Glomerular visceral epithelial cell (primary cell): ENCODE data around the gene IFI35.
A peak's percentile ranks its signal among the peaks of the same experiment; 100 is the strongest.
"Not testable (repeated sequence)": the region's sequence is repeated elsewhere in the genome, so short reads cannot be mapped to it uniquely, and the experiment has no call there.

ENCODE experiments used
- DNase-seq: peaks from one replicate; pipeline ENCODE4 v3.0.0-alpha.2; 2016; ENCODE audit errors: extremely low spot score

The IFI35 gene

DNA sequence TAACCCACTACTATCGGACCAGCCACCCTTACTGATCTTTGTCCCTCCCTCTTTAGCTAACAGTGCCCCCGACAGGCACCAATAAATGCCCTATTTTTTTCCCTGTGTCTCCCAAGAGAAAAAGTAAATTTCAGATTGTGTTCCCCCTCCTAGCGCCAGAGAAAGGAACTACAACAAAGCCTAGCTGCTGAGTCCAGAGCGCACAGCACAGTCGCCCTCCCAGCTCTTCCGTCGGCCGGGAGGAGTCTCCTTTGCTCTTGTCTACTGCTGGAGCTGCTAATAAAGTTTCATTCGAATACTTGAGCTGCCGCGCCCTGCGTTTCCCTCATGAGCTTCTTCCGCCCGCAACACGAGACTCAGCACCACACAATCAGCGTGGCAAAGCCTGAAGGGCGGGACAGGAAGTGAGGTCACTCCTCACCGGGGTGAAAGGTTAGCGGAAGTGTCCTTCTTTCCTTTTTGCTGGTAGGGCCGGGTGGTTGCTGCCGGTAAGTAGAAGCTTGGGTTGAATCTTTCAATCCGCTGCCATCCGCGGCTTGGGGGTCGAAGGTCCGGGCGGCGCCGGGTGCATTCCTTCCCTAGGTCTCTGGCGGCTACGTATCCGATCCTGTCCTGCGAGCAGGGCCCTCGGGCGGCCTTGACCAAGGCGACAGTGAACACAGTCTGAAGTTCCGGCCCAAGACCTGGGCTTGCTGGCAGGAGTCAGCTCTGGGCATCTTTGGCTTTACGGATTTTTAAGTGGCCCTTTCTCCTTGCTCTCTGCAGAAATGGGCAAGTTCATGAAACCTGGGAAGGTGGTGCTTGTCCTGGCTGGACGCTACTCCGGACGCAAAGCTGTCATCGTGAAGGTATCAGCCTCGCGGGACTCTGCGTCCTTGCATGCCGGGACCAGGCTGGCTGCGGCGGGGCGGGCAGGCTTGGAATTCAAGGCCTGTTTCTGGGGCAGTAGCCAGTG, 8.3 kb upstream of the IFI35 start, which contains the start of gene RPL27:
TSS of gene RPL27 (plus strand) at position 436 of the 955 bp plus-strand sequence. CDS start at position 768, 332 bp downstream.
- DNase-seq, result peak; percentile 100

DNA sequence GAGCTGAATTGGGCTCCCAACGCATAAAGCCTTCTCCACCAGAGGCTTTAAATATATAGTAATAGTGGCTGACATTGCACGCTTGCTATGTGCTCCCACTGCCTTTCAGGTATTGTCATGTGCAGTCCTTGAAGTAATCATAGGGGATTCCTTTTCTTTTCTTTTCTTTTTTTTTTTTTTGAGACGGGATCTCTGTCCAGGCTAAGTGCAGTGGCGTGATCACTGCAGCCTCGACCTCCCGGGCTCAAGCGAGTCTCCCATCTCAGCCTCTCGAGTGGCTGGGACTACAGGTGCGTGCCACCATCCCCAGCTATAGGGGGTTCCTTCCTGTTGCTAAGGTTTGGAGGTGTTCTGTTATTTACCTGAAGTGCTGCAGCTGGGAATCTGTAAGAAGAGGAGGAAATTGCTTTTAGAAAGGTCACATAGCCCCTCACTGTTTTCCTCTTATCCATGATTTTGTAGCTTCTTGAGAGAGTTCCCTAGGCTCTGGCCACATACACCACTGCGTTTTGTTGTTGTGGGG, 7.5 kb upstream of the IFI35 start:
- no peak for DNase-seq

DNA sequence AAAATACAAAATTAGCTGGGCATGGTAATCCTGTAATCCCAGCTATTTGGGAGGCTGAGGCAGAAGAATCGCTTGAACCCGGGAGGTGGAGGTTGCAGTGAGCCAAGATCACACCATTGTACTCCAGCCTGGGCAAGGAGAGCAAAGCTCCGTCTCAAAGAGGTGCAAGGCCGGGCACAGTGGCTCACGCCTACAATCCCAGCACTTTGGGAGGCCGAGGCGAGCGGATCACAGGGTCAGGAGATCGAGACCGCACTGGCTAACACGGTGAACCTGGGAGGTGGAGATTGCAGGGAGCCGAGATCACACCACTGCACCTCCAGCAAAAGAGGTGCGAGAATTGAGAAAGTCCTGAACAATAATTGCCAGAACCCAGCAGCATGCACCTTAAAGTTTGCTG, 5.7 kb upstream of the IFI35 start:
- not testable (repeated sequence) for DNase-seq

DNA sequence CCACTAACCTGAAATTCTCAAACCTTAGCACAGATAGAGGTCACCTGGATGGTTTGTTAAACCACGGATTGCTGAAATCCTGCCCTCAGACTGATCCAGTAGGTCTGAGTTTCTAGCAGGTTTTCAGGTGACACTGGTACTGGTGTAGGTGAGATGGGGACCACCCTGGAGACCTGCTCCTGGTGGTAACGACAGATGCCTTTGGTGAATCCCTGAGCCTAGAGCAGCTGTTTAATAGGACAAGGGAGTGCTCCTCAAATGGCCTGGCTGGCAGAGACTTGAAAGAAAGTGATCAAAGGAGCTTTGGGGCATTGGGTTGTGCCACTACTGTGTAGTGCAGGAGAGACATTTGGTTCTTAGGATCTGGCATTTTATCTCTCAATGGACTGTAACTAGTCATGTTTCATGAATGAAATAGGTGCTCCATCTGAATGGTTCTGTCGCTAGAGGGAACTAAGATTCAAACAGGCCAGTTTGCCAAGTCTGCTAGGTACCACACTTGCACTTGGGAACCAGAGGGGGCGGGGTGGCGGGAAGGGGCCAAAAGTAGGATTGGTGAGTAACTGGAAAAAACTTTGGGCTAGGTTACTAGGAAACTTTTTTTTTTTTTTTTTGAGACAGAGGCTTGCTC, 2.9 kb upstream of the IFI35 start:
- peak; percentile 57 for DNase-seq

DNA sequence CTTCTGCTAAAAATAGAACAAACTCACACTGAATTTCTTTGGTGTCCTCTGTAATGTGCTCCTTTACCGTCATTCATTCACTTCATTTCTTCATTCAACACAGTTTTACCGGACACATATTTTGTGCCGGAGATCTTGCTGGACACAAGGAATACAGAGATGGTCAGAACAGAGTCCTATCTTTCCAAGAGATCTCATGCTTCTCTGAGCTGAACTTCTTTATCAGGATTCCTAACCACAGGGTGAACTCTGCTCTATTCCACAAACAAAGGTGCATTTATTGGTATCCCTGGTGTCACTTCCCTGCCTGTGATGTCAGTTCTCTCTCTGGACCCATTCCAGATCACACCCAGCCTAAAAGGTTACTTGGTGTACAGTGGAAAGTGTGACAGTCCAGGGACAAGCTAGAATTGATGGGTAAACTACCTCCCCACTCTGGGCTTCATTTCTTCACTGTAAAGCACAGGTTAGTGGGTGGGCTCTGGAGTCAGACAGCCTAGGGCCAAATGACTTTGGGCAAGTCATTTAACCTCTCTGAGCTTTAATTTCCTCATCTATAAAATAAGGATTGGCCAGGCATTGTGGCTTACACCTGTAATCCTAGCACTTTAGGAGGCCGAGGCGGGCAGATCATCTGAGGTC, 4.2 kb downstream of the IFI35 start:
- no peak for DNase-seq

DNA sequence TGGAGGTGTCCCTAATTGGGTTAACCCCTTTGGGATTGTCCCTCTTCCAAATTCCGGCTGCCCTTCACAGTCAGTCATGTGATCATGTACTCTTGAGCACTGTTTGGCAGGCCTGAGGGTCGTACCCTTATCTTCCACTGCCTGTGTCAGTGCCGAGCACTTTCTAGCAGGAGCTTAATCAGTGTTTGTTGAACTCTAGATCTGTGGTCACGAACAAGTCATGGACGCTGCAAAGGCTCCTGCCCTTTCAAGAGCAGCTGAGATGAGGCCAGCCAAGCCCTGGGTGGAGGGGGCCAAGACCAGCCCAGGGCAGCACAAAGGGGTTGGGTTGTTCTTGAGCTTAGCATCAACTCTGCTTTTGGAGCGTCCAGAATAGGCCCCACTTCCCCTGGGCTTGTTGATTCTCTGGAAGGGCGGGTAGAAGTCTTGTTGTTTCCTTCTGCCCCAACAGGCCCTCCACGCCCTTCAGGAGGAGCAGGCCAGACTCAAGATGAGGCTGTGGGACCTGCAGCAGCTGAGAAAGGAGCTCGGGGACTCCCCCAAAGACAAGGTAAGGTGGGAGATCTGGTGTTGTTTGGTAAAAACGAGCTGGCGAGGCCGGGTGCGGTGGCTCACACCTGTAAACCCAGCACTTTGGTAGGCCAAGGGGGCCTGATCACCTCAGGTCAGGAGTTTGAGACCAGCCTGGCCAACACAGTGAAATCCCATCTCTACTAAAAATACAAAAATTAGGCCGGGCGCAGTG, 5.3 kb downstream of the IFI35 start:
- DNase-seq, result no peak

DNA sequence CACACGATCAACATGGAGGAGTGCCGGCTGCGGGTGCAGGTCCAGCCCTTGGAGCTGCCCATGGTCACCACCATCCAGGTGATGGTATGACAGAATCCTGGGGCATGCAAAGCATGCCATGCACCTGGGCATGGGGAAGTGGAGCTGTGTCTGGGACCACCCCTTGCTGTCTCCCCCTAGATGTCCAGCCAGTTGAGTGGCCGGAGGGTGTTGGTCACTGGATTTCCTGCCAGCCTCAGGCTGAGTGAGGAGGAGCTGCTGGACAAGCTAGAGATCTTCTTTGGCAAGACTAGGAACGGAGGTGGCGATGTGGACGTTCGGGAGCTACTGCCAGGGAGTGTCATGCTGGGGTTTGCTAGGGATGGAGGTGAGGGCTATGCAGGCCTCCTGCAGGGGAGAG, 6.7 kb downstream of the IFI35 start:
- DNase-seq, result no peak

DNA sequence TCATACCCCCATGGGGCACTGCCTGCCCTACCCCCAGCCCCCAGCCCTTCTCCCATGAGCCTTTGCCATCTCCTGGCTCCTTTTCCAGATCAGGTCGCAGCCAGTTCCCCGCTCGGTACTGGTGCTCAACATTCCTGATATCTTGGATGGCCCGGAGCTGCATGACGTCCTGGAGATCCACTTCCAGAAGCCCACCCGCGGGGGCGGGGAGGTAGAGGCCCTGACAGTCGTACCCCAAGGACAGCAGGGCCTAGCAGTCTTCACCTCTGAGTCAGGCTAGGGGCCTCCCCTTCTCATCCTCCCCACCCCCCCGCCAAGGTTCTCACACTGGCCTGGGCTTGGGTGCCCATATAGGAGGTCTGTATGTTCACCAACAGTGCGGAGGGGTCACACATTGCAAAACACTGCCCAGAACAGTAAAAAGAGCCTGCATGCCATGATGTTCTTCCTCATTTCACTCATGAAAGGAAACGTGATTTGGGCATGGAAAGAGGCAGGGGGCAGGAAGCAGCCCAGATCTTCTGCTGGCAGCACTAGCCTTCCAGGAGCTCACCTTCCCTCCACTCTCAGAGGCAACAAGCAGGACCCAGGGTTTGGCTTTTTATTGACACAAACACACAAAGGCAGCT, 7.5 kb downstream of the IFI35 start:
- DNase-seq, result no peak

DNA sequence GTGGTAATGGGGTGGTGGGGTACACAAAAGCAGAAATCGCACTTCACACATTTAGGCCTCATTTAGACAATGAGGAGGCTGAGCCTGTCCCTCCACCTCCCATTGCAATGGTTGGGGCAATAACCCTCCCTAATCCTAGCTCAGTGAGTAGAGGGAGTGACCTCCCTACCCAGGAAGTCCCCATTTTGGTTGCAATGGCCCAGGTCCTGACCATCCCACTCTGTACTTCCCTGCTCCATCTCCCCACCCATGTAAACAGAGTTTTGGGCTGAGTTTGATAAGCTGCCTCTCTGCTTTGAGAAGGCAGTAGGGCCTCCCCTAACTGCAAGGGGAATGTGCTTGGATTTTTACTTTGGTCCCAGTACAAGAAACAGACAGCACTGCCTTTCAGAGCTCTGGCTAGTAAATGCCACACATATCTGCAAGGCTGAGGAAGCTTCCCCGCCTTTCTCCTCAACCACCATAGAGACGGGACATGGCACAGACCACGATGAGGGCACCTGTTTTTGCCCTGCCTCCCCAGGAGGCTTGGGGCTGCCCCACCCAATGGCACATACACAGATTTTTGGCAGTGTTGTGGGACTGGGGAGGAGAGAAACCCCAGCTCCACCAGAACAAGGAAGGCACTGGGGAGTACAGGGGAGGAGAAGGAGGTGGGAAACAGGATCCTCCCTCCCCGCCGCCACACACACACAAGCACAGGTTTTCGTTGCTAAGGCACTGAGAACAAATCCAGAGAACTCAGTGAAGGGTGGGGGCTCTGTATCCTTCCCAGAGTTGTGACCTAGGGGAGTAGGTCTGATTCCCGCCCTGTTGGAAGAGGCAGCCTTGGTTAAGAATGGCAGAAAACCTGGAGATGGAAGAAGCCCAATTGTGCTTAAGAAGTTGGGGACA, 8.3 kb downstream of the IFI35 start:
- no peak for DNase-seq

DNA sequence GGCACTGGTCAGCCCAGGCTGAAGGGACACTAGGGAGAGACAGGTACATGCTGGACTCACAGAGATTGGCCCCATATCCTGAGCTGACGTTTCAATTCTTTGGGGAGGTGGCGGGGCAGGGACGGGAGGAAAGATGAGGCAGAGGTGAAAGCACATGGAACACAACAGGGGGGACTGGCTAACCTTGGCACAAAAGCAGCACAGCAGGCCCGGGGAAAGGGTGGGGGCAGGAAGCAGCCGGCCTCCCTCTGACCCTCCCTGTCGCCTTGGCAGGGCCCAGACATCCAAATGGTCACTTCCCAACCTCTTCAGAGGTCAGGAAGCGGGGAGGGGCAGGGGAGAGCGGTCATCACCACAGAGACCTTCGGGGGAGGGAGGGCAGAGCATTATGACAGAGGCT, 9.0 kb downstream of the IFI35 start:
- DNase-seq, result no peak

DNA sequence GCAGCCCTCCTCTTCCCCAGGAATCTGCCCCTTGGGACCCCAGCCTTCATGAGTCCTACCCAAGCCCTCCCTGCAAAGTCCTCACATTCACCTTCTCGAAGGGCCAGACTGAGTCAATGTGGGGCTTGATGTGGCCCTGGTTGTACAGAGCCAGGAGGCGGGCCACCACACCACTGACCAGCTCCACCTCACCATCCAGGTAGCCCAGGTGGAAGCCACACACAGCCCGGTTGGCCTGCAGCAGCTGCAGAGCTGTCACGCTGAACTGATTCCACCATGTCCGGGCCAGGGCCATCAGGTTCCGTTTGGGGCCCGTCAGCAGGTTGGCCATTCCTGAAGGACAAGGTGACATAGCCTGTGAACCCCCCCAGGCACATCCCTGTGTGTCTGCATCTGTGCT, 9.6 kb downstream of the IFI35 start:
- no peak for DNase-seq

DNA sequence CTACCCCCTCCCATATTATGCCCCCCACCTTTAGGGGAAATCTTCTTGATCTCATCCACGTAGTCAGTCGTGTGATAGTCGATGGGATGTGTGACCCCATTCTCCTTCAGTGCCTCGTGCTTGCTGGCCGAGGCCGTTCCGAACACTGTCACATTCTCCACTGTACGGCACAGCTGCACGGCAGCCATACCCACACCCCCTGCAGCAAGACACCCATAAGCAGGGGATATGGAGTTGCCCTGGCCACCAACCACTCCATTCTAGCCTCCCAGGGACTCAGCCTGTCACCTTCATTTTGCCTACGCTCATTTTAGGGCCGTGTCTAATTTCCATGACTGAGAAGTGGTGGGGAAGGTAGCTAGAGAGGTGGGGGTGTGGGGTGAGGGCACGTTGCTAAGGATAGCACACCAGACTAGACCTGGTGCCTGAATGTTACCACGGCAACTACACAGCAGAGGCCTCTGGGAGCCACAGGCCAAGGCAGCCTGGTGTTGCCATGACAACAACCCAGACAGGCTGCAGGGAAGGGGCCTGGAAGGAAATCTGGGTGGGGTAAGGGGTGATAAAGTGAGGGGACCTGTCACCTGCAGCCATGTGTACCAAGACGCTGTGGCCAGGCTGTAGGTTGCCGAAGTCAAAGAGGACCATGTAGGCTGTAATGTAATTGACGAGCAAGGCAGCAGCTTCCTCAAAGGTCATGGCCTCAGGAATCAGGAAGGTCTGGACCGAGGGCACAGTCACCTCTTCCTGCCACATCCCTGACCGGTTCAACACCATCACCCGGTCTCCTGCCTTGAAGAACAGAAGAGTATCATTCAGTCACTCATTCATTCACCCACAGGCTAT, 11.6 kb downstream of the IFI35 start:
- no peak for DNase-seq

DNA sequence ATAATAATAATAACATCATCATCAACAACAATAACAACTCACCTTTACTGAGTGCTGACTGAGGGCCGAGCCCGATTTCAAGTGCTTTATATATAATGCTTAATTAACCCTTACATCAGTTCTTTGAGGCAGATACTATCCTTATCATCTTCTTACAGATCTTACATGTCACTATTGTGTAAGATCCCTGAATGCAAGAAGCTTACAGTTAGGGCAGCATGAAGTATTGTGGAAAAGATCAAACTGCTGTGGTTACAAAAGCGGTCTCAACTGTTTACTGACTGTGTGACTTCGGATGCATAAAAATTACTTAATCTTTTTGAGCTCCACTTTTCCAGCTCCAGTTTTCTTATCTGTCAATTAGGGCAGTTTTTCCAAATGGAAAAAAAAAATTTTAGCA, 12.3 kb downstream of the IFI35 start:
- DNase-seq, result no peak

DNA sequence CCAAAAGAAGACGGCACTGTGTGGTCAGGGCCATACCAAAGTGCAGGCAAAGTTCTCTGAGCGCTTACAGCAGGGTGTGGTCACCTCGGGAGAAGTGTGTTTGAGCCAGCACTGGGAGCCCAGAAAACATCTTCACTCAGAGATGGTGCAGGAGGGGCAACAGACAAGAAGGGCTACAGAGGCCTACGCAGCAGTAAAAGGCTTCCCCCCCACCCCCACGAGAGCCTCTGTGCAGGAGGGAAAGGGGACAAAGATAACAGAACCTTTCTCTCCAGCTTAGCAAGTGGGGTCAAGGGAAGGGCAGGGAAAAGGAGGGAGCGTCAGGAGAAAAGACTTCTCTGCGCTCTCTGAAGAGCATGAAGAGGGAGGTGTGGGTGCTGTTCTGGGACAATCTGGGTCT, 12.8 kb downstream of the IFI35 start:
- DNase-seq, result no peak

DNA sequence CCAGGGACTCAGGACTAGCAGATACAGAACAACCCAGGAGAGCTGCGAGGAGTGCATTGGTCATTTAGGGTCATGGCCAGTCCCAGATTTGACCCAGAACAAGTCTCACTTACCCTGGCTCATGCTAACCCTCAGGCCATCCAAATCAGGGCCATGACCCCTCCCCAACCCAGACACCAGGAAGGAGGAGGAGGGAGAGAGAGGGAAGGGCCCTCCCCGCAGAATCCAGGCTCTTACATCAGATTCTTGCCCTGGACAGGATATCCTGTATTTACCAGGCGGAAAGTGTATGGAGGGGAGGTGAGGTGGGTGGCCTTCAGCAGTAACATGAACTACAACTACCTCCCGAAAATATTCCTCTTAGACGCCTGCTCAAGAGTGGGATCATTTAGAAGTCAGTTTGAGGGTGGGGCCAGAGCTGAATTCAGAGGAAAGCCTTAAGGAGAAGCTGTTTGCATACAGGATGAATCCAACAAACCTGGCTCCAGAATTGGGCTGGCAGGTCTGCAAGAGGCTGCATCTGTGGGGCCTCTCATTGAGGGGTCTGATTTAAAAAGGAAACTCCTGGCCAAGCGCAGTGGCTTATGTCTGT, 13.5 kb downstream of the IFI35 start:
- no peak for DNase-seq

DNA sequence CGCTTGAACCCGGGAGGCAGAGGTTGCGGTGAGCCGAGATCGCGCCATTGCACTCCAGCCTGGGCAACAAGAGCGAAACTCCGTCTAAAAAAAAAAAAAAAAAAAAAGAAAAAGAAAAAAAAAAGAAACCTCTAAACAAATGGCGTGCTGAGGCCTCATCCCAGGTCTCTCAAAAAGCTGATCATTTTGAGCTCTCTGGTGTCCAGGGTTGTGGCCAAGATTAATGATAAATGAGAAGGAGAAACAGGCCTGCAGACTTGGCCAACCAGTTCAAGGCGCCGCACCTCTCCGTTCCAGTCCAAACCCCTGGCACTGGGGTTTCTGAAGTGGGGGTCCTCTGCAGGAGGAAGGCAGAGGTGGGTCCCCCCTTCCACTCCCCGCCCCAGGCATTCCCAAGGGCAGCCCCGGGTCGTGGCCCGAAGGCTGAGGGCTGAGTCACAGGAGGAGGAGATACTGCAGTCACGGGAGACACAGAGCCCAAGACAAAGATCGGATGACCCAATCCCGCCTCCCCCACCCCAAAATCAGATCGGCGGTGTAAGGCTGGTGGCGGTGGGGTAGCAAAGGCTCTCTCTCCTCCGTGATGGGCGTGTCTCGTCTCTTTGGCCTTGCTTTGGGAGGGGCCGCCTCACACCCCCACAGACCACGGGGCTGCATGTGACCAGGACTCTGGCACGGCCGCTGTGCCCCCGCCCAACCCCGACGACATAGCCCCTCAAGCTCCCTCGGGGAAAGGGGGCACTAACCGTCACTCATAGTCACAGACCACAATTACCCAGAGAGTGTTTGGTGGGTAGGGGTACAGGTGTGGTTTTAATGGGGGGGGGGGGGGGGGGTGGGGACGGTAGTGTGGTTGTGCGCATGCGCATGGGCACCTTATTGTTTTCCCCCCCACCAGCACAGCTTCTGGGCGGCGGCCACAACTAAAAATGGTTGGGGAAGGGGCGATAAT, 14.5 kb downstream of the IFI35 start:
- DNase-seq, result peak; percentile 83

DNA sequence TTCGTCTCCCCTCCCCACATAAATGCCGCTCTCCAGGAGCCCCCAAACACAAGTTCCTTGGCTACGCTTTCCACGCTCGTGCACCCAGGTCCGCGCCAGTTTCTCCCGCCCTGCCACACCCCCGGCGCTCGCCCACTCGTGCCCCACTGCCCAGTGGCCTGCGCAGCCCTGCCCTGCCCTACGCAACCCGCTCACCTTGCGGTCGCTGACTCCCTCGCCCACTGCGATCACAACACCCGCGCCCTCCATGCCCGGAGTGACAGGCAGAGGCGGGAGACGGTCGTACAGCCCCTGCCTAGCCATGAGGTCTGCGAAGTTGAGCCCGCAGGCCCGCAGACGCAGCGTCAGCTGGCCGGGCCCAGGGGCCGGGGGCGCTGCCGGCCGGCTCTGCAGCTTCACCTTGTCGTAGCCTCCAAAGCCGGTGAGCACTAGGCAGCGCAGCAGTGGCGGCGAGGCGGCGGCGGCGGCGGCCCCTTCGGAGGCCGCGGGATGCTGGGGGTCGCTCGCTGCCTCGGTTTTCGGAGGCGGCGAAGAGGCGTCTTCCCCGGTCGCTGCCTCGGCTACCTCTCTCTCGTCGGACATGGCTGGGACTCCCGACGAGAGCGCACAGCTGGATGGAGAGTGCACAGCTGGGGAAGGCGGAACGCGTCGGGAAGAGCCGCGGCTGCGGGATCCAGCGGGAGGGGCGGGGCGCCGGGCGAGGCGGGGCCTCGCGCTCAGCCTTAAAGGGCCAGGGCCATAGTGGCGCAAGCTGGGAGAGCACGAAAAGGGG, 15.3 kb downstream of the IFI35 start, which contains the start of gene VAT1:
TSS of gene VAT1 (minus strand) at position 645 of the 772 bp plus-strand sequence. CDS start at position 582, 63 bp downstream.
- DNase-seq, result peak; percentile 82
